Gastroesophageal sphincter (tissue), 4 donors: ENCODE data around the gene CEP170B. TPM values are rescaled to one million over a fixed set of nuclear protein-coding genes. Genes with fewer than 3 reads are reported as not detected.
A peak's percentile ranks its signal among the peaks of the same experiment; 100 is the strongest.

ENCODE experiments used
- ATAC-seq: fragments of 150-250 bp; one replicate; pipeline ENCODE4 v1.9.1; 2016; ENCODE audit warnings: mild to moderate bottlenecking, moderate library complexity
- H3K27ac ChIP-seq, 4 donors: fragments of 200-600 bp; sonication (generic) in 3 of 4; 1 replicate in 3 of 4; 2 replicates in 1 of 4; pipeline ENCODE4 v1.5.1; 2016 to 2019
- H3K27me3 ChIP-seq: fragments of 200-600 bp; sonication (generic); one replicate; pipeline ENCODE4 v1.5.1; 2019
- H3K36me3 ChIP-seq, 2 donors: fragments of 200-600 bp; sonication (generic); one replicate each; pipeline ENCODE4 v1.5.1; 2019; ENCODE audit warnings: control low read depth in 1 of 2
- H3K4me1 ChIP-seq, 3 donors: fragments of 200-600 bp; sonication (generic); 1 replicate in 2 of 3; 2 replicates in 1 of 3; pipeline ENCODE4 v1.5.1; 2016 to 2019; ENCODE audit warnings: control low read depth in 2 of 3
- H3K4me3 ChIP-seq, 2 donors: fragments of 200-600 bp; sonication (generic); one replicate each; pipeline ENCODE4 v1.5.1; 2019; ENCODE audit warnings: mild to moderate bottlenecking in 1 of 2, moderate library complexity in 1 of 2
- H3K9me3 ChIP-seq, 3 donors: fragments of 200-600 bp; sonication (generic); one replicate each; pipeline ENCODE4 v1.5.1; 2017 to 2019; ENCODE audit warnings: control low read depth in 2 of 3
- EP300 ChIP-seq: sonication (generic); formaldehyde crosslinking; IDR thresholded peaks from one replicate; pipeline ENCODE4 v1.6.1; 2017; ENCODE audit warnings: antibody characterized with exemption, mild to moderate bottlenecking
- POLR2A ChIP-seq, 2 donors: fragments of 450-650 bp; IDR thresholded peaks; one replicate each; pipeline ENCODE4 v1.6.1; 2017; ENCODE audit warnings: antibody characterized with exemption in 2 of 2, mild to moderate bottlenecking in 2 of 2, moderate library complexity in 1 of 2
- POLR2AphosphoS5 ChIP-seq: sonication (generic); formaldehyde crosslinking; IDR thresholded peaks from one replicate; pipeline ENCODE4 v1.6.1; 2017; ENCODE audit warnings: antibody characterized with exemption
- WGBS, 2 donors: methylation state at CpG; one replicate each; pipeline ENCODE4 v1.1.5; 2018; ENCODE audit warnings: low coverage in 1 of 2; 5-methylcytosine and 5-hydroxymethylcytosine counted together
- total RNA-seq, 4 donors: library from RNA; depleted of rRNA; stranded (reverse); fragments of >200 nt; gene quantifications; one replicate each; pipeline ENCODE4 v1.1.0, GENCODE V29; 2016
- TF ChIP-seq, protein P1 (sequence below), 4 experiments: fragments of 200-600 bp in 2 of 4; fragments of 450-650 bp in 2 of 4; sonication (generic) in 1 of 4; IDR thresholded peaks; one replicate each; pipeline ENCODE4 v1.5.1; 2017 to 2019; ENCODE audit warnings: antibody characterized with exemption in 4 of 4, mild to moderate bottlenecking in 2 of 4, moderate library complexity in 2 of 4

The CEP170B gene
- total RNA-seq, 4 donors from 2014 or later: 18.7 to 64.7 (median 25.5) TPM

DNA sequence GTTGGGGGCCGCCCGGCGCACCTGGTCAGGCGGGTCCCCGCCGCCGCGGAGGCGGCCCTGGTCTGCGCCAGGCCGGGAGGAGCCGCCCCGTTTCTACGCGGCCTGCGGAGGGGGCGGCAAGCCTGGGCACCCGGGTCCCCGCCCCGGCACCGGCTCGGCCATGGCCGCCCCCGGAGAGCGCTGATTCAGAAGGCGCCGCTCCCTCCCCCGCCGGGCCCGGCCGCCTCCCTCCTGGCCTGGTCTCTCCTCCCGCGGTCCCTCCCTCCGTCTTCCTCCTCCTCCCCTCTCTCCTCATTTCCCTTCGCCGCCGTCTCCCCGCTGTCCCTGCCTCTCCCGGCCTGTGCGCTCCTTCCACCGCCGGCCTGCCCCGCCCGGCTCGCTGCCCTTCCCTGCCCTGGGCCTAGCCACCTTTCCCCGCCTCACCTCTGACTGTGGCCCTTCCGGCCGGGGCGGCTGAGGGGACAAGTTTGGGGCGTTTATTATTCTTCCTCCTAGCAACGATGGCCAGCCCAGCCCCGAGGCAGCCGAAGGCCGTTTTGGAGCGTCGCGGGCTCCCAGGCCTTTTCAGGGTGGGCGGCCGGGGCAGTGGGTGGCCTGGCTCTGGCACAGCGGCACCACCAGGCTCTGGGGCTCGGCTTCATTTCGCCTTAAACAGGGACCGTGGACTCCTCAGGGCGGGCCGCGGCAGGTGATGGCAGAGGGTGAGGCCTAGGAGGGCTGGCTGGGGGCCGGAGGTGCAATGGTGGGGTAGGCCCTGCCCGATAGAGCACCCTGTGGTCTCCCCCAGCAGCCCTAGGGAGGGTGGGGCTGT is 768 bp downstream of the CEP170B start:
- TF ChIP-seq POLR2AphosphoS5 (no peak), POLR2A (IDR thresholded peaks at IDR 0.05) (peak in 1 of 2 donors; percentile 36)
- peak; percentile 86 for ATAC-seq
- H3K4me1 ChIP-seq: peaks cover 0 to 47% (median 19%) of the 10 kb centered on the region in 3 donors
- H3K4me3 ChIP-seq: peak overlapping the region; percentile 71 to 76
- H3K27me3 ChIP-seq: peaks cover 4% of the 10 kb centered on the region
- WGBS, 2 donors: 0 to 3% methylated on average over 11 to 14 of the region's 68 CpGs
- H3K27ac ChIP-seq: peak overlapping the region; percentile 2 to 84 (median 75)
- peaks cover 0 to 19% of the 10 kb centered on the region in 2 donors for H3K36me3 ChIP-seq
- H3K9me3 ChIP-seq: no peaks in the 10 kb centered on the region

DNA sequence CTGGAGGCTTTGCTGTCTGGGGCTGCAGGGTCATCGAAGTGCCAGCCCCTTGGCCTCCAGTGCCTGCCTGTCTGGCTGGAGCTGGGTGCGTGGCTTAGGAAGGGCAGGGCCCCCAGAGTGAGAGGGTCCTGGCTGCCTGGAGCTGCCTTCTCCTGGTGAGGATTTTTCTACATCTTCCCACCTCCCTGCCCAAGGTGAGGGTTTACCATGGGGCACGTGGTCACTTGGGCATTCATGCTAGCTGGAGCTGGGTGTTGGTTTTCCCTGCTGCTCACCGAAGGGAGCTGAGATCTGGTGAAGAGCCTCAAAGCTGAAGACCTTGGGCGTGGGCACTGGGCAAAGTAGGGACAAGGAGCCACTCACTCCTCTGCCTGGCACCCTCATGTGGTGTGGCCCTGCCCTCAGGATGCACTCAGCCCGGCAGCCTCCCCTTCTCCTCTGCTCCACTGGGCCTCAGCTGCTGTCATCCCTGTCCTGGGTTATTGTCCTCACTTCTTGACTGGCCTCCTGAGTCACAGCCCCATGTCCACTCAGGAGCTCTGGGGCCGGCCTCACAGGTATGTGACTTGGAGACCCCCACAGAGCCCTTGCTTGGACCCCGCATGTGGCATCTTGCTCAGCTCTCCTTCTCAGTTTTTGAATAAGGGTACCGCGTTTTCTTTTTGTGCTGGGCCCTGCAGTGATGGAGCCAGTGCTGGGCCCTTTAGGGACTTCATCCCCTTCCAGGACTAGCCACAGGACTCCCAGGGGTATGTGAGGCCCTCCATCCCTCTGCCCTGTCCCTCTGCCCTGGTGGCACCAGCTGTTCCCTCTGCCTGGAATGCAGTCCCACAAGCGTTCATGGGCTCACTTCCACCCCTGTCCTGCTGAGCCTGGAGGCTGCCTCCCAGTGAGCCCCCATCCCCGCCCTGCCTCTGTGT is 1.6 kb downstream of the CEP170B start:
- Histone ChIP-seq H3K4me1 (peaks cover 0 to 49% (median 19%) of the 10 kb centered on the region in 3 donors), H3K9me3 (no peaks in the 10 kb centered on the region), H3K27me3 (peaks cover 4% of the 10 kb centered on the region), H3K36me3 (peaks cover 0 to 19% of the 10 kb centered on the region in 2 donors), H3K4me3 (peak overlapping the region; percentile 71 to 76), H3K27ac (peak overlapping the region in 3 of 4 donors; percentile 73 to 84 (median 77))
- TF ChIP-seq POLR2AphosphoS5: no peak
- TF ChIP-seq EP300: no peak
- WGBS, 2 donors: 84 to 97% methylated on average over 4 to 7 of the region's 12 CpGs
- ATAC-seq: no peak

DNA sequence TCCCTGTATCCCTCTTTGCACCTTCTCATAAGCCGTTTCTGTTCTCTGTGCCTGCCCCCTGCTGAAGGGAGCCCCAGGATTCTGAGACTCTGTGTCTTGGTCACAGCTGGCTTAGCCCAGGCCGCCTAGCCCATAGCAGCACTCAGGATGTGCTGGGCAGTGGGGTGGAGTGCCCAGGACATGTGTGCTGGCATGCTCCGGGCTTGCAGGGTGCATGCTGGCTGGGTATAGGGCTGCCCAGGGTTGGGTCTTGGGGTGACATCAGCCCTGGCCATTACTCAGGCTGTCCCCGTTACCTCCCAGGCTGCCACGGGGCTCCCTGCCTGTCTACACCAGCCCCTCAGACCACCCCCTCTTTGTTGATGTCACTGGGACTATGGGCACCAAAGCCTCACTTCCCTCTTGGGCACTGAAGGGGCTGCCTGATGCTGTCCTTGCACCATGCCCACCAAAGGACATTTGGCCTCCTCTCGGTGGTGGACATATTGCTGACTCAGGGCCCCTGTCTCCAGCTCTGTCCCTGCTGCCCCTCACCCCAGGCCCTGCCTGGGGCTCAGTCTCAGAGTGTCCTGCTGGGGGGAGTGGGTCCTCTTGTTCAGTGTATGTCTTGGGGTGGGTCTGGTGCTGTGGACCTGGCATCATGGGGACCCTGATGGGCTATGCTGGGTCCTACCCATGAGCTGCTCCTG is 2.4 kb downstream of the CEP170B start:
- Histone ChIP-seq H3K36me3 (peaks cover 0 to 19% of the 10 kb centered on the region in 2 donors), H3K27me3 (peaks cover 4% of the 10 kb centered on the region), H3K9me3 (no peaks in the 10 kb centered on the region), H3K27ac (no peak overlapping the region), H3K4me3 (no peak overlapping the region), H3K4me1 (peaks cover 0 to 53% (median 19%) of the 10 kb centered on the region in 3 donors)
- no peak for ATAC-seq
- no CpG with 5 or more reads among the region's 6 CpGs for WGBS, 2 donors
- TF ChIP-seq, protein P1, sequence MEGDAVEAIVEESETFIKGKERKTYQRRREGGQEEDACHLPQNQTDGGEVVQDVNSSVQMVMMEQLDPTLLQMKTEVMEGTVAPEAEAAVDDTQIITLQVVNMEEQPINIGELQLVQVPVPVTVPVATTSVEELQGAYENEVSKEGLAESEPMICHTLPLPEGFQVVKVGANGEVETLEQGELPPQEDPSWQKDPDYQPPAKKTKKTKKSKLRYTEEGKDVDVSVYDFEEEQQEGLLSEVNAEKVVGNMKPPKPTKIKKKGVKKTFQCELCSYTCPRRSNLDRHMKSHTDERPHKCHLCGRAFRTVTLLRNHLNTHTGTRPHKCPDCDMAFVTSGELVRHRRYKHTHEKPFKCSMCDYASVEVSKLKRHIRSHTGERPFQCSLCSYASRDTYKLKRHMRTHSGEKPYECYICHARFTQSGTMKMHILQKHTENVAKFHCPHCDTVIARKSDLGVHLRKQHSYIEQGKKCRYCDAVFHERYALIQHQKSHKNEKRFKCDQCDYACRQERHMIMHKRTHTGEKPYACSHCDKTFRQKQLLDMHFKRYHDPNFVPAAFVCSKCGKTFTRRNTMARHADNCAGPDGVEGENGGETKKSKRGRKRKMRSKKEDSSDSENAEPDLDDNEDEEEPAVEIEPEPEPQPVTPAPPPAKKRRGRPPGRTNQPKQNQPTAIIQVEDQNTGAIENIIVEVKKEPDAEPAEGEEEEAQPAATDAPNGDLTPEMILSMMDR (IDR thresholded peaks at IDR 0.05): no peak
- TF ChIP-seq EP300: no peak
- no peak for TF ChIP-seq POLR2AphosphoS5
- TF ChIP-seq POLR2A (IDR thresholded peaks at IDR 0.05): no peak

GRCh38 chr14:104868060-104868740 is 3.1 kb downstream of the CEP170B start:
- H3K9me3 ChIP-seq: no peaks in the 10 kb centered on the region
- no peak overlapping the region for H3K27ac ChIP-seq
- TF ChIP-seq EP300: no peak
- no peak for TF ChIP-seq POLR2AphosphoS5
- no peak for TF ChIP-seq POLR2A (IDR thresholded peaks at IDR 0.05)
- 77% methylated on average over 5 of the region's 23 CpGs; no CpG with 5 or more reads in 1 of the 2 donors for WGBS, 2 donors
- no peak for ATAC-seq
- H3K4me1 ChIP-seq: peaks cover 0 to 59% (median 22%) of the 10 kb centered on the region in 3 donors
- H3K27me3 ChIP-seq: peaks cover 4% of the 10 kb centered on the region
- H3K4me3 ChIP-seq: no peak overlapping the region
- H3K36me3 ChIP-seq: peaks cover 0 to 19% of the 10 kb centered on the region in 2 donors

GRCh38 chr14:104868811-104869572 is 3.9 kb downstream of the CEP170B start:
- Histone ChIP-seq H3K4me1 (peaks cover 0 to 64% (median 23%) of the 10 kb centered on the region in 3 donors), H3K4me3 (no peak overlapping the region), H3K36me3 (peaks cover 0 to 19% of the 10 kb centered on the region in 2 donors), H3K27ac (no peak overlapping the region), H3K9me3 (no peaks in the 10 kb centered on the region), H3K27me3 (peaks cover 4% of the 10 kb centered on the region)
- TF ChIP-seq, protein P1 (IDR thresholded peaks at IDR 0.05): no peak
- no peak for TF ChIP-seq EP300
- TF ChIP-seq POLR2AphosphoS5: no peak
- TF ChIP-seq POLR2A (IDR thresholded peaks at IDR 0.05): no peak
- ATAC-seq: no peak
- 86% methylated on average over 6 of the region's 22 CpGs; no CpG with 5 or more reads in 1 of the 2 donors for WGBS, 2 donors
